Loucy (cell line): Measurements from ENCODE around the gene SUDS3.

Source experiments
- H2AFZ ChIP-seq: fragments of 200-600 bp; sonication (generic); 2 replicates; pipeline ENCODE4 v1.6.0; 2016; ENCODE audit warnings: antibody characterized with exemption, mild to moderate bottlenecking, low read length, moderate library complexity
- H3F3A ChIP-seq: fragments of 200-600 bp; 2 replicates; pipeline ENCODE4 v1.6.0; 2016; ENCODE audit warnings: antibody characterized with exemption, low read depth, mild to moderate bottlenecking
- H3K27me3 ChIP-seq: fragments of 200-600 bp; sonication (generic); 2 replicates; pipeline ENCODE4 v1.6.1; 2014; ENCODE audit warnings: low read length, mild to moderate bottlenecking; ENCODE audit not compliant: insufficient read depth, poor library complexity, severe bottlenecking
- H3K36me3 ChIP-seq: fragments of 200-600 bp; sonication (generic); 2 replicates; pipeline ENCODE4 v1.6.1; 2016; ENCODE audit warnings: low read length; ENCODE audit not compliant: insufficient read depth
- H3K4me1 ChIP-seq: fragments of 200-600 bp; sonication (generic); 2 replicates; pipeline ENCODE4 v1.5.1; 2014; ENCODE audit warnings: low read length, mild to moderate bottlenecking; ENCODE audit not compliant: insufficient read depth, poor library complexity, severe bottlenecking
- H3K4me2 ChIP-seq: fragments of 200-600 bp; sonication (generic); 2 replicates; pipeline ENCODE4 v1.6.0; 2014; ENCODE audit warnings: antibody characterized with exemption, low read length, low read depth, mild to moderate bottlenecking; ENCODE audit not compliant: poor library complexity, severe bottlenecking
- H3K4me3 ChIP-seq: fragments of 200-600 bp; sonication (generic); 2 replicates; pipeline ENCODE4 v1.5.1; 2014; ENCODE audit warnings: low read length, mild to moderate bottlenecking, mixed read lengths; ENCODE audit not compliant: poor library complexity, severe bottlenecking
- H3K79me2 ChIP-seq: fragments of 200-600 bp; sonication (generic); 2 replicates; pipeline ENCODE4 v1.6.1; 2014; ENCODE audit warnings: low read length; ENCODE audit not compliant: insufficient read depth
- H3K9ac ChIP-seq: fragments of 200-600 bp; sonication (generic); 2 replicates; pipeline ENCODE4 v1.6.0; 2014; ENCODE audit warnings: mild to moderate bottlenecking, low read depth, low read length, moderate library complexity; ENCODE audit not compliant: poor library complexity, severe bottlenecking
- H3K9me2 ChIP-seq: fragments of 200-600 bp; sonication (generic); replicated peaks from 2 replicates; pipeline ENCODE4 v1.6.1; 2016; ENCODE audit warnings: low read depth, low read length, mixed read lengths
- H3K9me3 ChIP-seq: fragments of 200-600 bp; sonication (generic); 2 replicates; pipeline ENCODE4 v1.6.1; 2014; ENCODE audit warnings: mild to moderate bottlenecking, antibody characterized with exemption, low read length, low read depth; ENCODE audit not compliant: insufficient read depth
- H4K20me1 ChIP-seq: fragments of 200-600 bp; sonication (generic); 2 replicates; pipeline ENCODE4 v1.6.0; 2014; ENCODE audit warnings: antibody characterized with exemption, low read length, mild to moderate bottlenecking; ENCODE audit not compliant: insufficient read depth, poor library complexity, severe bottlenecking
- EZH2phosphoT487 ChIP-seq: fragments of 200-600 bp; IDR thresholded peaks from 2 replicates; pipeline ENCODE4 v1.6.1; 2018; ENCODE audit warnings: antibody characterized with exemption, mild to moderate bottlenecking, moderate library complexity, borderline replicate concordance
- TF ChIP-seq, protein P1 (sequence below): fragments of 200-600 bp; sonication (generic); conservative IDR thresholded peaks from 2 replicates; pipeline ENCODE4 v1.5.1; 2014; ENCODE audit warnings: mild to moderate bottlenecking, antibody characterized with exemption, low read length

SUDS3 gene

DNA sequence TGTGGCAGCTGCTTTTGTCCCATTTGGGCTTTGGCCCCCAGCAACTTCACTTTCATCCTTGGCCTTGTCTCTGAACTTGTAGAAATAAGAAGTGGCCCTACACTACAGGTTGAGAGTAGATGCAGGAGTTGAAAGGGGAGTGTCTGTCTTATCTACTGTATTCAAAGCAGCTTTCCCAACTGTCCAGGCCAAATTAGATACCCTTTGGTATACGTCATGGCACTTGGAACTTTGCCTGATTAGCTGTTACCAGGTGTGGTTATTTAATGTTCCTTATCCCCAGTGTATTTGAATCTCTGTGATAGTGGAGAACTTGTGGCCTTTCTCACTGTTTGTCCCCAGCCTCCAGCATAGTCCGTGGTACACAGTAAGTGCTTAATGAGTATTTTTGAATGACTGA, 33.5 kb downstream of the SUDS3 start:
- no peaks in the 10 kb centered on the region for H3F3A ChIP-seq
- H3K36me3 ChIP-seq: peaks cover 59% of the 10 kb centered on the region
- no peak overlapping the region for H2AFZ ChIP-seq
- H3K9me3 ChIP-seq: no peaks in the 10 kb centered on the region
- TF ChIP-seq, protein P1, sequence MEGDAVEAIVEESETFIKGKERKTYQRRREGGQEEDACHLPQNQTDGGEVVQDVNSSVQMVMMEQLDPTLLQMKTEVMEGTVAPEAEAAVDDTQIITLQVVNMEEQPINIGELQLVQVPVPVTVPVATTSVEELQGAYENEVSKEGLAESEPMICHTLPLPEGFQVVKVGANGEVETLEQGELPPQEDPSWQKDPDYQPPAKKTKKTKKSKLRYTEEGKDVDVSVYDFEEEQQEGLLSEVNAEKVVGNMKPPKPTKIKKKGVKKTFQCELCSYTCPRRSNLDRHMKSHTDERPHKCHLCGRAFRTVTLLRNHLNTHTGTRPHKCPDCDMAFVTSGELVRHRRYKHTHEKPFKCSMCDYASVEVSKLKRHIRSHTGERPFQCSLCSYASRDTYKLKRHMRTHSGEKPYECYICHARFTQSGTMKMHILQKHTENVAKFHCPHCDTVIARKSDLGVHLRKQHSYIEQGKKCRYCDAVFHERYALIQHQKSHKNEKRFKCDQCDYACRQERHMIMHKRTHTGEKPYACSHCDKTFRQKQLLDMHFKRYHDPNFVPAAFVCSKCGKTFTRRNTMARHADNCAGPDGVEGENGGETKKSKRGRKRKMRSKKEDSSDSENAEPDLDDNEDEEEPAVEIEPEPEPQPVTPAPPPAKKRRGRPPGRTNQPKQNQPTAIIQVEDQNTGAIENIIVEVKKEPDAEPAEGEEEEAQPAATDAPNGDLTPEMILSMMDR: no peak
- no peak for TF ChIP-seq EZH2phosphoT487
- H3K27me3 ChIP-seq: no peaks in the 10 kb centered on the region
- H3K4me2 ChIP-seq: no peak overlapping the region
- H3K4me3 ChIP-seq: no peak overlapping the region
- H4K20me1 ChIP-seq: peaks cover 3% of the 10 kb centered on the region
- H3K4me1 ChIP-seq: no peaks in the 10 kb centered on the region
- no peaks in the 10 kb centered on the region for H3K79me2 ChIP-seq
- no peaks in the 10 kb centered on the region for H3K9me2 ChIP-seq
- no peak overlapping the region for H3K9ac ChIP-seq

- Histone ChIP-seq H2AFZ (no peak overlapping the region), H3K9ac (no peak overlapping the region), H4K20me1 (no peaks in the 10 kb centered on the region), H3K36me3 (peaks cover 35% of the 10 kb centered on the region; the same call in 1 of the 2 replicates), H3K79me2 (no peaks in the 10 kb centered on the region), H3K27me3 (no peaks in the 10 kb centered on the region), H3K4me3 (no peak overlapping the region), H3K4me1 (no peaks in the 10 kb centered on the region), H3K9me3 (no peaks in the 10 kb centered on the region), H3K9me2 (no peaks in the 10 kb centered on the region), H3K4me2 (no peak overlapping the region), H3F3A (no peaks in the 10 kb centered on the region)
- TF ChIP-seq, protein P1: no peak
- TF ChIP-seq EZH2phosphoT487: no peak
Measured at GRCh38 chr12:118417942-118418341, 41.6 kb downstream of the SUDS3 start.

GRCh38 chr12:118418385-118419057, 42.2 kb downstream of the SUDS3 start:
- Histone ChIP-seq H4K20me1 (no peaks in the 10 kb centered on the region), H3F3A (no peaks in the 10 kb centered on the region), H3K79me2 (no peaks in the 10 kb centered on the region), H3K4me2 (no peak overlapping the region), H3K36me3 (peaks cover 29% of the 10 kb centered on the region; the same call in 1 of the 2 replicates), H3K4me3 (no peak overlapping the region), H3K9me3 (no peaks in the 10 kb centered on the region), H3K27me3 (no peaks in the 10 kb centered on the region), H3K4me1 (no peaks in the 10 kb centered on the region), H2AFZ (no peak overlapping the region), H3K9ac (no peak overlapping the region), H3K9me2 (no peaks in the 10 kb centered on the region)
- TF ChIP-seq, protein P1: no peak
- TF ChIP-seq EZH2phosphoT487: no peak
